22Rv1 (cell line): ENCODE measurements around the gene RNF225.

Experiments used
- CTCF ChIP-seq: fragments of 450-650 bp; IDR thresholded peaks from 2 replicates; pipeline ENCODE4 v1.5.1; 2017; ENCODE audit warnings: mild to moderate bottlenecking
- ZFX ChIP-seq: fragments of 450-650 bp; IDR thresholded peaks from 2 replicates; pipeline ENCODE4 v1.6.1; 2017; ENCODE audit warnings: antibody characterized with exemption, borderline replicate concordance

- TF ChIP-seq CTCF (no peak), ZFX (no peak)
Measured at GRCh38 chr19:58395220-58395978, at the start of gene RNF225.
